Myocyte (in vitro differentiated cells): ENCODE measurements around the gene TNFAIP8. TPM values are rescaled to one million over a fixed set of nuclear protein-coding genes. Genes with fewer than 3 reads are reported as not detected.
A peak's percentile ranks its signal among the peaks of the same experiment; 100 is the strongest.

Experiments
- DNase-seq: peaks from one replicate; pipeline ENCODE4 v3.0.0-alpha.2; 2012; ENCODE audit warnings: low read depth
- total RNA-seq: library from RNA; depleted of rRNA; stranded (reverse); fragments of >200 nt; gene quantifications from 2 replicates; pipeline ENCODE4 v1.2.3, GENCODE V29; 2014

The TNFAIP8 gene
- total RNA-seq, 1 donor from 2014 or later: 25.6 TPM

GRCh38 chr5:119328753-119329602, 26.8 kb upstream of the TNFAIP8 start:
- peak; percentile 59 for DNase-seq

- no peak for DNase-seq
Observed at GRCh38 chr5:119329666-119330065, 26.2 kb upstream of the TNFAIP8 start.

- DNase-seq: no peak
Observed at GRCh38 chr5:119330367-119331183, 25.2 kb upstream of the TNFAIP8 start.

GRCh38 chr5:119331566-119332095, 24.2 kb upstream of the TNFAIP8 start:
- DNase-seq: no peak

GRCh38 chr5:119332208-119332607, 23.6 kb upstream of the TNFAIP8 start:
- no peak for DNase-seq

GRCh38 chr5:119332978-119333401, 22.8 kb upstream of the TNFAIP8 start:
- DNase-seq: no peak

GRCh38 chr5:119333421-119333851, 22.4 kb upstream of the TNFAIP8 start:
- DNase-seq: no peak

GRCh38 chr5:119335261-119335677, 20.6 kb upstream of the TNFAIP8 start:
- no peak for DNase-seq

- DNase-seq: no peak
Observed at GRCh38 chr5:119336262-119336661, 19.6 kb upstream of the TNFAIP8 start.

- DNase-seq: peak; percentile 56
Observed at GRCh38 chr5:119336845-119337580, 18.8 kb upstream of the TNFAIP8 start.

- no peak for DNase-seq
Observed at GRCh38 chr5:119338326-119338946, 17.4 kb upstream of the TNFAIP8 start.

GRCh38 chr5:119339344-119339743, 16.5 kb upstream of the TNFAIP8 start:
- no peak for DNase-seq

GRCh38 chr5:119339965-119340364, 15.9 kb upstream of the TNFAIP8 start:
- no peak for DNase-seq

GRCh38 chr5:119340597-119341218, 15.1 kb upstream of the TNFAIP8 start:
- peak; percentile 80 for DNase-seq

- DNase-seq: no peak
Observed at GRCh38 chr5:119341452-119342349, 14.1 kb upstream of the TNFAIP8 start.

- no peak for DNase-seq
Observed at GRCh38 chr5:119342406-119342805, 13.4 kb upstream of the TNFAIP8 start.

- no peak for DNase-seq
Observed at GRCh38 chr5:119343052-119343451, 12.8 kb upstream of the TNFAIP8 start.

- peak; percentile 90 for DNase-seq
Observed at GRCh38 chr5:119343766-119344165, 12.1 kb upstream of the TNFAIP8 start.

GRCh38 chr5:119344231-119344630, 11.6 kb upstream of the TNFAIP8 start:
- DNase-seq: peak; percentile 76
